Epithelial cell of proximal tubule (primary cell): ENCODE results near the gene LDLRAD3. TPM values are rescaled to one million over a fixed set of nuclear protein-coding genes. Genes with fewer than 3 reads are reported as not detected.

Experiments
- DNase-seq: peaks from one replicate; pipeline ENCODE4 v3.0.0-alpha.2; 2011; ENCODE audit warnings: low read depth
- H3K4me3 ChIP-seq: 2 replicates; pipeline ENCODE4 v1.5.1; 2011; ENCODE audit warnings: low read depth, mild to moderate bottlenecking, low read length
- CTCF ChIP-seq: conservative IDR thresholded peaks from 2 replicates; pipeline ENCODE4 v1.5.1; 2012; ENCODE audit warnings: low read depth, mild to moderate bottlenecking, low read length
- total RNA-seq: library from RNA; depleted of rRNA; stranded (reverse); fragments of >200 nt; gene quantifications from 2 replicates; pipeline ENCODE4 v1.2.3, GENCODE V29; 2015

LDLRAD3 gene
- total RNA-seq, 1 donor from 2014 or later, result 8.2 TPM

GRCh38 chr11:36019722-36020121 is 75.9 kb downstream of the LDLRAD3 start:
- no peak overlapping the region for H3K4me3 ChIP-seq
- DNase-seq, result no peak
- TF ChIP-seq CTCF, result no peak

DNA sequence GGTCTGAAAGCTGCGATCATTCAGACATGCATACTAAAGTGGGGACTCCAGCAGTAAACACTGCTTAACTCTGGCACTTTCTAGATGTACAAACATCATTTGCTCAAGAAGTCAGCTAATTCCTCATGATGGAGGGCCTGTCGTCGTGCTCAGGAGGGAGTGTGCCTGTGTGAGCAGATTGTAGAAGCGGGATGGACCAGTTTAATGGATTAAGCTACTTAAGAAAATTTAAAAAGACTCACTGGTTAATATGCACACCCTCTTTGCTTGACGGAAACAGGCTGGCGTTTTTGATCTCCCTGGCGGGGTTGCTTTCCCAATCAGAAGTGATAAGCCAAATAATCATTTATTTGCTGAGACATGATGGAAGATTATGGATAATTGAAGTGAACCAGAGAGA is 79.0 kb downstream of the LDLRAD3 start:
- no peak for TF ChIP-seq CTCF
- DNase-seq, result no peak
- H3K4me3 ChIP-seq, result no peak overlapping the region

DNA sequence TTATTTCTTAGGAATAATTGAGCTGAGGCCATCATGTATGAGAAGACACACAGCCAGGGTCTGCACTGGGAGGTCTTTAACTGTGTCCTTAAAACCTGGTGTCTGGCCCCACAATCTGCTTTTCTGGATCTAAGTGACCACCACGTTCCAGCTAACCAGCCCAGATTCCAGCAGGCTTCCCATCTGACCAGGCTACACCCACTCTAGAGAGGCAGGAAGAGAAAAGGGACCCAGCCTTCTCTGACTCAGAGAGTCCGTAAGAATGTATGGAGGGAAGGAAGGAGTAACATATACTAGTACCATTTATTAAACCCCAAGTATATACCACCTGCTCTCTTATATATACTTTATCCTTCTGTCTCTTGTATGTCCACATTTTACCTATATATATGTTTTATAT is 80.1 kb downstream of the LDLRAD3 start:
- DNase-seq, result no peak
- TF ChIP-seq CTCF, result no peak
- no peak overlapping the region for H3K4me3 ChIP-seq

GRCh38 chr11:36024716-36025115 is 80.9 kb downstream of the LDLRAD3 start:
- no peak for DNase-seq
- TF ChIP-seq CTCF, result no peak
- no peak overlapping the region for H3K4me3 ChIP-seq

DNA sequence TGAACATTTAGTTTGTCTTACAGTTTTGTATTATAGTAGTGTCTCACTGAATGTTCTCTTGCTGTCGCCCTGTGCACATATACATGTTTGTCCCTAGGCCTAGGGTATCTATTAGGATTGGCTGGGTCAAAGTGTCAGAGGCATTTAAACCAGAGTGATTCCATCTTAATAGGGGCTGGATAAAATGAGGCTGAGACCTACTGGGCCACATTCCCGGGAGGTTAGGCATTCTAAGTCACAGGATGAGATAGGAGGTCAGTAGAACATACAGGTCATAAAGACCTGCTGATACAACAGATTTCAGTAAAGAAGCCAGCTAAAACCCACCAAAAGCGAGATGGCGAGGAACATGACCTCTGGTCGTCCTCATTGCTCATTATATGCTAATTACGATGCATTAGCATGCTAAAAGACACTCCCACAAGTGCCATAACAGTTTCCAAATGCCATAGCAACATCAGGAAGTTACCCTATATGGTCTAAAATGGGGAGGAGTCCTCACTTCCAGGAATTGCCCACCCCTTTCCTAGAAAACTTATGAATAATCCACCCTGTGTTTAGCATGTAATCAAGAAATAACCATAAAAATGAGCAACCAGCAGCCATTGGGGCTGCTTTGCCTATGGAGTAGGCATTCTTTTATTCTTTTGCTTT is 82.6 kb downstream of the LDLRAD3 start:
- no peak for TF ChIP-seq CTCF
- no peak for DNase-seq
- H3K4me3 ChIP-seq, result no peak overlapping the region

DNA sequence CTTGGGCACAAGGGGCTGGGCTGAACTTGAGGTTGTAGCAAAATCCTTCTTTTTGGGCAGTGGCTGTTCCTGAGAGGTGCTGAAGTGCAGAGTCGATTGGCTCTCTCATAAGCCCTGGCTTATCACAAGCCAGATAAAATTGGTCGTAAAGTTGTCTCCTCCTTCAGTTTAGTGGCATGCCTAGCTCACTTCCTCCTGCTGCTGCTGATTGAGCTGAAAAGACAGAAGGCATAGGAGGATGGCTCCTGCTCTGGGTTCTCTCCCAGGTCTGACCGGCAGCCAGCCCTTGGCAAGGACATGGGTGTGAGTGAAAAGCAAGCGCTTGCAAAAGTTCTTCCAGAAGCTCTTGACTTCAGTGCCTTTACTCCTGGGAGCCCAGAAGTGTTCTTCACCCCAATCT is 83.9 kb downstream of the LDLRAD3 start:
- DNase-seq, result no peak
- no peak for TF ChIP-seq CTCF
- no peak overlapping the region for H3K4me3 ChIP-seq

DNA sequence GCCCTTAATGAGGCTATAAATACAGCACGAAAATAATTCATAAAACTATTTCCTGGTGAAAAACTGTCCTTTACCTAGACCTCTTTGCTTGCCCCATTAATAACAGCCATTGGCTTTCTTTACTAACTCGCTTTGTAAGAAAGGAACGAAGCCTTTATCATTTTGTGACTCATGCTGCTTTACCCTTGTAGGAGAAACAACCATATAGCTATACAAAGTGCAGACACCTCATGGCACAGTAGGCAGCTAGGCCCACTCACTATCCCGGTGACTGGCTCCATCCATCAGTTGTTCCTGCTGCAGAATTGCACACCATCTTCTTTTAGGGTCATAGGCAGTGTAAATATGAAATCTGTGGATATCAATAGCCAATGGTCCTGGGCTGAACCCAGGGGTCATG is 85.8 kb downstream of the LDLRAD3 start:
- DNase-seq, result no peak
- H3K4me3 ChIP-seq, result no peak overlapping the region
- TF ChIP-seq CTCF, result no peak
